ENCODE data around the gene GPX4.

GRCh38 chr19:1090731-1091543 lies 12.9 kb upstream of the GPX4 start:
- TF ChIP-seq CTCF (IDR thresholded peaks at IDR 0.05) (no peak), TCF7L2 (IDR thresholded peaks at IDR 0.05; ENCODE audit: low read depth, low read length) (no peak)

Data from Panc1 (cell line).